GM23248 (cell line): ENCODE results near the gene NR4A3. TPM values are rescaled to one million over a fixed set of nuclear protein-coding genes. Genes with fewer than 3 reads are reported as not detected.

ENCODE experiments used
- DNase-seq: peaks from one replicate; pipeline ENCODE4 v3.0.0-alpha.2; 2015
- H2AFZ ChIP-seq: fragments of 200-600 bp; sonication (generic); 2 replicates; pipeline ENCODE4 v1.6.1; 2016; ENCODE audit warnings: antibody characterized with exemption
- H3F3A ChIP-seq: fragments of 200-600 bp; sonication (generic); 2 replicates; pipeline ENCODE4 v1.6.1; 2016; ENCODE audit warnings: mild to moderate bottlenecking, antibody characterized with exemption, mixed run types; ENCODE audit not compliant: insufficient read depth
- H3K27ac ChIP-seq: fragments of 200-600 bp; sonication (generic); 2 replicates; pipeline ENCODE4 v1.5.1; 2016; ENCODE audit warnings: mild to moderate bottlenecking
- H3K27me3 ChIP-seq: fragments of 200-600 bp; sonication (generic); replicated peaks from 2 replicates; pipeline ENCODE4 v1.6.1; 2016; ENCODE audit warnings: mild to moderate bottlenecking; ENCODE audit not compliant: insufficient read depth
- H3K36me3 ChIP-seq: fragments of 200-600 bp; sonication (generic); 2 replicates; pipeline ENCODE4 v1.6.1; 2016; ENCODE audit warnings: low read depth, mild to moderate bottlenecking
- H3K4me1 ChIP-seq: fragments of 200-600 bp; sonication (generic); 2 replicates; pipeline ENCODE4 v1.6.1; 2016; ENCODE audit warnings: mild to moderate bottlenecking; ENCODE audit not compliant: insufficient read depth
- H3K4me2 ChIP-seq: fragments of 200-600 bp; sonication (generic); one replicate; pipeline ENCODE4 v1.6.1; 2016; ENCODE audit warnings: mild to moderate bottlenecking; ENCODE audit not compliant: unreplicated experiment
- H3K4me3 ChIP-seq: fragments of 200-600 bp; sonication (generic); 2 replicates; pipeline ENCODE4 v1.5.1; 2016; ENCODE audit warnings: mild to moderate bottlenecking
- H3K79me2 ChIP-seq: fragments of 200-600 bp; sonication (generic); 2 replicates; pipeline ENCODE4 v1.6.1; 2016; ENCODE audit warnings: mild to moderate bottlenecking; ENCODE audit not compliant: insufficient read depth
- H3K9ac ChIP-seq: fragments of 200-600 bp; sonication (generic); 2 replicates; pipeline ENCODE4 v1.6.1; 2016; ENCODE audit warnings: mild to moderate bottlenecking
- H3K9me2 ChIP-seq: fragments of 200-600 bp; sonication (generic); 2 replicates; pipeline ENCODE4 v1.6.1; 2016; ENCODE audit warnings: mixed run types, mild to moderate bottlenecking, moderate library complexity; ENCODE audit not compliant: insufficient read depth
- H3K9me3 ChIP-seq: fragments of 200-600 bp; sonication (generic); one replicate; pipeline ENCODE4 v1.6.1; 2017; ENCODE audit warnings: low read depth
- H4K20me1 ChIP-seq: fragments of 200-600 bp; sonication (generic); 2 replicates; pipeline ENCODE4 v1.6.0; 2016; ENCODE audit not compliant: insufficient read depth
- EZH2 ChIP-seq: fragments of 200-600 bp; sonication (generic); IDR thresholded peaks from 2 replicates; pipeline ENCODE4 v1.6.1; 2018; ENCODE audit warnings: antibody characterized with exemption, mild to moderate bottlenecking; ENCODE audit not compliant: insufficient read depth, poor library complexity, severe bottlenecking
- EZH2phosphoT487 ChIP-seq: fragments of 200-600 bp; sonication (generic); IDR thresholded peaks from 2 replicates; pipeline ENCODE4 v1.6.1; 2018; ENCODE audit warnings: antibody characterized with exemption, moderate library complexity, mild to moderate bottlenecking, low read depth; ENCODE audit not compliant: insufficient read depth
- WGBS, 2 experiments: methylation state at CpG; one replicate each; pipeline ENCODE4 v1.1.6; 2015 to 2017; ENCODE audit warnings: low lambda C conversion rate in 2 of 2, low coverage in 1 of 2; ENCODE audit errors: missing lambda C conversion rate in 2 of 2; 5-methylcytosine and 5-hydroxymethylcytosine counted together
- in situ Hi-C: fragments of 300-500 bp; cut with MboI; formaldehyde crosslinking; loops from 2 replicates; pipeline ENCODE4 v1.15.0; 2020
- polyA plus RNA-seq: library from polyadenylated mRNA; unstranded; fragments of >200 nt; fragmentation: Nextera tagmentation; extraction: Ambion mirVana; gene quantifications from 2 replicates; pipeline ENCODE4 v1.2.1, GENCODE V29; 2016
- total RNA-seq: library from RNA; depleted of rRNA; stranded (reverse); fragments of >200 nt; shearing (Covaris generic); gene quantifications from 2 replicates; pipeline ENCODE4 v1.2.3, GENCODE V29; 2014

NR4A3 gene
- total and polyA plus RNA-seq, 2 experiments from 2014 or later: 1.0 to 1.4 TPM

DNA sequence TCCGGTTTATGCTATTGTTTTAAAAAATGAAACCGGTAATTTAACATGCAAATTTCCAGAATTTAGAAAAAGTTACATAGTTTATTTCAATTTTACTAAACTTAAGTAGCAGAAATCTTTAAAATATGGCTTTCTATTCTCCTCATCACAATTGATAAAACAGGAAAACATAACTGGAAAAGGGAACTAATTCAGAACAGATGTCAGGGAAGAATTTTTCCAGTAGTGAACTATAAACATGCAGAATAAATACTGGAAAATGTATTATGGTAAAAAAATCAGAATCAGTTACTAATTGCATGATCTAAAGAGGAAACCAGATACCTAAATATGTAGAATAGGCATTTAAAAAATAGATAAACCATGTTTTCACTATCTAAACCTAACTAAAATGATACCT is 7.3 kb upstream of the NR4A3 start:
- no peaks in the 10 kb centered on the region for H3K36me3 ChIP-seq
- H3K4me1 ChIP-seq: peaks cover 13% of the 10 kb centered on the region
- no peaks in the 10 kb centered on the region for H3K9me2 ChIP-seq
- in situ Hi-C loops: no loop called here
- H3K4me3 ChIP-seq: no peak overlapping the region
- no peak overlapping the region for H3K9ac ChIP-seq
- no peaks in the 10 kb centered on the region for H4K20me1 ChIP-seq
- no peaks in the 10 kb centered on the region for H3K9me3 ChIP-seq
- H2AFZ ChIP-seq: no peak overlapping the region
- H3F3A ChIP-seq: peaks cover 23% of the 10 kb centered on the region
- H3K79me2 ChIP-seq: peaks cover 31% of the 10 kb centered on the region
- WGBS, 2 experiments: 47 to 53% methylated on average over 2 of the region's 2 CpGs
- TF ChIP-seq EZH2phosphoT487 (no peak), EZH2 (no peak)
- no peak overlapping the region for H3K27ac ChIP-seq
- no peaks in the 10 kb centered on the region for H3K27me3 ChIP-seq
- DNase-seq: no peak
- H3K4me2 ChIP-seq: no peak overlapping the region

GRCh38 chr9:99816392-99816791 is 5.3 kb upstream of the NR4A3 start:
- in situ Hi-C loops: no loop called here
- Histone ChIP-seq H3K27ac (no peak overlapping the region), H3K36me3 (no peaks in the 10 kb centered on the region)

DNA sequence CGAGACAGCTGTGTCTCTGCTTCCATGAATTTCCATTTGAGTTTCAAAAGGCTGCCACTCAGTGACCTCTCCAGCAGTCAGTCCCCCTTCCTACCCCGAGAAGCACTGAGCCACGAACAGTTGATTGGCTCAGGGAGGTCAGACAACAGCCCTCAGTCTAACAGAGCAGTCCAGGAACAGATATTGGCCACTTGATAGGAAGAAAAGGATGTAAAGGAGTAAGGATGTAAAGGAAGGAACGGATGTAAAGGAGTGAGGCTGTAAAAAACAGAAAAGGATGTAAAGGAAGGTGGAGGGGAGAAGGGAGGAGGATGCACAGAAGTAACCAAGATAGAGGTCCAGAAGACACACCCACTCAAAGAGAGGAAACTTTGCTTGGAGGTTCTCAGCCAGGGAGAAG is 3.2 kb upstream of the NR4A3 start:
- H3F3A ChIP-seq: peaks cover 21% of the 10 kb centered on the region
- H3K27ac ChIP-seq: peak overlapping the region; percentile 97
- peak overlapping the region; percentile 72; the same call in 1 of the 2 replicates for H2AFZ ChIP-seq
- in situ Hi-C loops: no loop called here
- no peak for DNase-seq
- H3K9me3 ChIP-seq: no peaks in the 10 kb centered on the region
- no peaks in the 10 kb centered on the region for H3K36me3 ChIP-seq
- peak overlapping the region; percentile 96 for H3K9ac ChIP-seq
- H3K4me3 ChIP-seq: peak overlapping the region; percentile 85
- 0 out of 2 replicates have a peak, but pooled peaks cover 14% of the 10 kb centered on the region for H3K79me2 ChIP-seq
- H4K20me1 ChIP-seq: no peaks in the 10 kb centered on the region
- peak overlapping the region; percentile 79 for H3K4me2 ChIP-seq
- TF ChIP-seq EZH2phosphoT487 (no peak), EZH2 (no peak)
- H3K4me1 ChIP-seq: peaks cover 6% of the 10 kb centered on the region
- no peaks in the 10 kb centered on the region for H3K9me2 ChIP-seq
- 80 to 84% methylated on average over 4 of the region's 4 CpGs for WGBS, 2 experiments
- H3K27me3 ChIP-seq: no peaks in the 10 kb centered on the region

More at GRCh38 chr9:99816392-99816791, 5.3 kb upstream of the NR4A3 start:
- no peak for DNase-seq
- Histone ChIP-seq H3K4me3 (no peak overlapping the region), H3K4me2 (no peak overlapping the region), H3K9ac (no peak overlapping the region), H3K9me2 (no peaks in the 10 kb centered on the region), H3K27me3 (no peaks in the 10 kb centered on the region), H3F3A (peaks cover 21% of the 10 kb centered on the region), H3K4me1 (peaks cover 6% of the 10 kb centered on the region), H3K9me3 (no peaks in the 10 kb centered on the region), H4K20me1 (no peaks in the 10 kb centered on the region), H3K79me2 (peaks cover 23% of the 10 kb centered on the region), H2AFZ (no peak overlapping the region)
- no peak for TF ChIP-seq EZH2
- no peak for TF ChIP-seq EZH2phosphoT487
- WGBS, 2 experiments: 82 to 90% methylated on average over 3 of the region's 3 CpGs

GRCh38 chr9:99819123-99819855 is 2.4 kb upstream of the NR4A3 start:
- in situ Hi-C loops: no loop called here
- Histone ChIP-seq H3K4me2 (peak overlapping the region; percentile 79), H3F3A (peaks cover 21% of the 10 kb centered on the region), H4K20me1 (no peaks in the 10 kb centered on the region), H3K27me3 (no peaks in the 10 kb centered on the region), H3K9me2 (no peaks in the 10 kb centered on the region), H3K9me3 (no peaks in the 10 kb centered on the region), H3K79me2 (0 out of 2 replicates have a peak, but pooled peaks cover 14% of the 10 kb centered on the region), H3K36me3 (no peaks in the 10 kb centered on the region), H3K9ac (peak overlapping the region; percentile 96), H3K4me3 (peak overlapping the region; percentile 85), H3K27ac (peak overlapping the region; percentile 97), H3K4me1 (peaks cover 6% of the 10 kb centered on the region), H2AFZ (peak overlapping the region; percentile 72)
- TF ChIP-seq EZH2: no peak
- TF ChIP-seq EZH2phosphoT487: no peak
- DNase-seq: peak; percentile 96
- 1 to 2% methylated on average over 19 to 53 of the region's 54 CpGs for WGBS, 2 experiments
